Middle frontal gyrus (tissue), 1 donor: ENCODE data around the gene GNA14.

ENCODE experiments used
- DNase-seq: peaks from one replicate; pipeline ENCODE4 v3.0.0-alpha.2; 2015; ENCODE audit warnings: low spot score; ENCODE audit errors: extremely low spot score

GNA14 gene

GRCh38 chr9:77541055-77541454, 107.1 kb downstream of the GNA14 start:
- no peak for DNase-seq

GRCh38 chr9:77534376-77535057, 113.6 kb downstream of the GNA14 start:
- peak; percentile 16 for DNase-seq

GRCh38 chr9:77533671-77534070, 114.5 kb downstream of the GNA14 start:
- no peak for DNase-seq

- no peak for DNase-seq
Observed at GRCh38 chr9:77532607-77533006, 115.5 kb downstream of the GNA14 start.

GRCh38 chr9:77531400-77531799, 116.7 kb downstream of the GNA14 start:
- no peak for DNase-seq

DNA sequence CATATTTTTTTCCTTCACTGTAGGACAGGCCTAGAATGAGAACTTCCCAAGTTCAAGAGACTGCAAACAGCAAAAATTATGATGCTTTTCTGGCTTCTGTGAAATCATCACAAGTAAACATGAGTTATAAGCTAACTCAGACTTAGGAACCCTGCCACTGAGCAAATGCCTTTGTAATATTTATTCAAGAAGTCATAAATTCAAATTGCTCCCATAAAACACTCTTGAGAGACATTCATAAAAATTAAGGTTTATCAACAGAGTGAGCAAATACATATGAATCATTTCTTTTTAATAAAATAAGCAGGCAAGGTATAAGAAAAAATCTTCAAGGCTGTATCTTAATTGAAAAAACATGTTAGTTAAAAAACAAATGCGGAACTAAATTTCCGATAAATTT, 124.2 kb downstream of the GNA14 start:
- DNase-seq = no peak

DNA sequence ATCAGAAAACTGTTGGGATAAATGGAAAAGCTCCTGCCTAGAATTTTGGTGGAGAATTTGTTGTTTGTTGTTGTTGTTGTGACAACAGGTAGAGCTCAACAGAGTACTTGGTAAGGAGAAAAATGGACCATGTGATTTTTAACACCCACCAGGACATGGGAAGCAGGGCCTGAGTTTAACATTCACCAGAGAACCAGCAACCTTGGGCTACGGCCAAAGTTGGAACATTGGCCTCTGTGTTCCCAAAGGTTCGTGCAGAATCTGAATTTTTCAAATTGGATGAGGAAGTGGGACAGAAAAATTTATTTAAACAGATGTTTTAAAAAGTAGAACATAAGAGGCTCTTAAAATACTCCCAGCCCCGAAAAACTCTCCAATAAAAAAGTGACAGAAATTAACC, 127.0 kb downstream of the GNA14 start:
- DNase-seq = peak; percentile 58

DNA sequence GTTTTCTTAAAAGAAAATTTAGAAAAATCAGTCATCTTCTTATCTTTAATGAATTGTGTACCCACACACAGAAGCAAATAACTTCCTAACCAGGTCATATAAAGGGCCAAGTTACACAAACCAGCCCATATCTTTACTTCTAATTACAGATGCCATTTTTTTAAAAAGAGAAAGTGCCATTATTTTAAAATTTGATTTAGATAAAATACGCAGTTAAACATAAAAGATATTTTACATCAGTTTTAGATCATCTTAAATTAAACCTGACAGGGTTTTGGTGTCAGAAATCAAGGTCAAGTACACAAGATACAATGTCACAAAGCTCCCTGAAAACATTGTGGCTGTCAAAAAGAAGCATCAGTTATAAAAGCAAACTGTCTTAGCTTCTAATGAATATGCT, 129.4 kb downstream of the GNA14 start:
- no peak for DNase-seq

- DNase-seq = no peak
Observed at GRCh38 chr9:77516781-77517180, 131.3 kb downstream of the GNA14 start.

- DNase-seq = no peak
Observed at GRCh38 chr9:77514886-77515711, 133.0 kb downstream of the GNA14 start.

- no peak for DNase-seq
Observed at GRCh38 chr9:77513457-77513856, 134.7 kb downstream of the GNA14 start.

- no peak for DNase-seq
Observed at GRCh38 chr9:77512876-77513275, 135.2 kb downstream of the GNA14 start.

DNA sequence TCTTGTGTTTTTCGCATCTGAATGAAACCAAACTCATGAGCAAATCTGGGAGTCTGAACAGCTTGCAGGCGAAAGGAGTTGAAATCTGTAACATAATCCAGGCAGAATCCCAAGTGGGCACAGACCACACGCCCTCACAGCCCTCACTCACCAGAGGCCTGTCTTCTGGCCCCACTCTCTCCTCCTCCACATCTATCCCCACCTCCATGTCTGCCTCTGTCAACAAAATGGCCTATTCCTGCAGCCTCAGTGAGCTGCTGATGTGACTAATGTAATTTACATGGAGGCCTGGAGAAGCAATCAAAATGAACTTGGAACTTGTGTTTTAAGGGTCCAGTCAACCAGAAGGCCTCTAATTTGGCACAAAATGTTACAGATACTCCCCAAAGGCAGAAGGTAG, 136.6 kb downstream of the GNA14 start:
- DNase-seq = no peak

DNA sequence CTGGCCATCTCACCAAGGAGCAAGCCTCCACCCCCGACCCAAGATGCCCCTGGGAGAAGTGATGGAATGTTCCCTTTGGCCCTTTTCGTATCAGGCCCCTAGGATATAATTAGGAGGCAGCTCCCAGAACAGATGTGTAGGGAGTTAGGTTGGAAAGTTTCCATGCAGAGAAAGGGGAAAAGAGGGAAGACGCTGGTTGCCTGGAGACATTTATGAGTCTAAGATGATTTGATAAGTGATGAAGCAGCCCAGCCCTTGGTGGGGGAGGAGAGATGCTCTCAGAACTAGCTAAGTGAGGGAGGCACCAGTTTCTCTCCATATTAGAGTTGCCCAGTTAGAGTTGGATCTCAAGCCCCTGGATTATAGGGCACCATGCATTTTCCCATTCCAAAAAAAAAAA, 137.5 kb downstream of the GNA14 start:
- DNase-seq = no peak

GRCh38 chr9:77508396-77508795, 139.7 kb downstream of the GNA14 start:
- no peak for DNase-seq

DNA sequence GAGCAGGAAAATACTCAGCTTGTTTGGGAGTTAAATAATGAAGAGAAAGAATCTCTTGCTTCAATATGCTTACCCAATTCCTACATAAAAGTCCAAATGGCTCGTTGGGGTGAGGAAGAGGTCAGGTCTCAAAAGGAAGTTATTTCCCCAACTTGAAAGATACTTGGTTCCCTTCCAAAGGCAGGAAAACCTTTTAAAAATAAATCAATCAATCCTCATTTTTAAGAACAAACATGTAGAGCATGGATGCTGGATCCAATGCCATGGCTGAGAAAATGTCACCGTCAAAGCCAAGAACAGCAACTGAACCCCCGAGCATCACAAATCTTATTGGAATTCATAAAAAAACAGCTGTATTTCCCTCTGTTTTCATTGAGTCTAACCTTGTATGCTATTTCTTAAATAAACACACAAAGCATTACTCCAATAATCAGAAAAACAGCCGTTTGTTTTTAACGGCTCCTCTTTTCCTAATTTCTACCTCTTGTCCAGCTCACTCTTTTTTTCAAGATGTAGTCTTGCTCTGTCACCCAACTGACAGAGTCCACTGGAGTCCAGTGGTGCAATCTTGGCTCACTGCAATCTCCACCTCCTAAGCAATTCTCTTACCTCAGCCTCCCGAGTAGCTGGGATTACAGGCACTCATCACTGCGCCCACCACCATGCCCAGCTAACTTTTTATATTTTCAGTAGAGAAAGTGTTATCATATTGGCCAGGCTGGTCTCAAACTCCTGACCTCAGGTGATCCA, 140.7 kb downstream of the GNA14 start:
- no peak for DNase-seq

DNA sequence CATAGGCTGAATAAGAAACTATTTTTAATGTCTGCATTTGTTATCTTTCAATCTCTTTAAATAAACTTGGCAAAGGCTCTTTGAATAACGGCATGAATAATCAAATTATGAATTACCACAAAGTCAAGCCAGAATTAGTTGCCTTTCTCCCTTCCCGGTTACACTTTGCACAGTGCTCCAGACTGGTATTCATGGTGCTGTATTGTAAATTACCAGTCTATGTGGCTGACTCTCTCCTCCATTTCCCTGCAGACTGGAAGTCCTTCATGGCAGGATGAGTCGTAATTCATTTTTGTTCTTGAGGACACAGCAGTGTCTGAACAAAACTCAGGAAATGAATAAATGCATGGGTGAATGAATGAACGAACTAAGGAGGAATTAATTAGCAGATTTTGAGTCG, 142.9 kb downstream of the GNA14 start:
- DNase-seq = no peak

- no peak for DNase-seq
Observed at GRCh38 chr9:77502568-77502967, 145.6 kb downstream of the GNA14 start.

GRCh38 chr9:77498891-77499290, 149.2 kb downstream of the GNA14 start:
- DNase-seq = no peak

- DNase-seq = no peak
Observed at GRCh38 chr9:77497322-77498198, 150.6 kb downstream of the GNA14 start.
